AG09309 (cell line): ENCODE results near the gene NINL.

Source experiments
- DNase-seq: peaks from one replicate; pipeline ENCODE4 v3.0.0-alpha.2; 2010; ENCODE audit warnings: low read depth
- H3K4me3 ChIP-seq: 2 replicates; pipeline ENCODE4 v1.5.1; 2011; ENCODE audit warnings: mild to moderate bottlenecking, low read depth, low read length, moderate library complexity; ENCODE audit not compliant: control insufficient read depth
- TF ChIP-seq, protein P1 (sequence below): IDR thresholded peaks from 2 replicates; pipeline ENCODE4 v1.5.1; 2011; ENCODE audit warnings: mild to moderate bottlenecking, low read depth, low read length, inconsistent platforms; ENCODE audit not compliant: insufficient read depth, control insufficient read depth; ENCODE audit errors: missing control alignments

Gene NINL

DNA sequence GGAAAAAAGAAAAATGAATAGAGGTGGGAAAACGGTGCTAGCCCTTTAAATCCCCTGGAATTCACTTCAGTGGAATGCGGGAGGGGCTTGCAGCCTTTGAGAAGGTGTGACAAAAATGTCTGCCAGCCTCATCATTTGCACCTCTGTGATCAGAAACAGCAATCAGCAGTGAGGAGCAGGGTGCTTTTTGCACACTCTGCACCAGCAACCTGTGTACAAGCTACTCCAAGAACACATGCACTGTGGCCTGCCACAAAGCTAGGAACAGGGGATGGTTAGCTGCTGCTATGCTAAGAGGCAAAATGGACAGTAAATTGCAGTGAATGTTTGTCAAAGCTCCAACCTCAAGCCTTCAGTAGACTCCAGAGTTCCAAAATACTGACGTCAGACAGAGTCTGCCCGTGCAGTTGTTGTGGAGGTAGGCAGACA lies 148.2 kb downstream of the NINL start:
- no peak for DNase-seq
- no peak overlapping the region for H3K4me3 ChIP-seq
- TF ChIP-seq, protein P1, sequence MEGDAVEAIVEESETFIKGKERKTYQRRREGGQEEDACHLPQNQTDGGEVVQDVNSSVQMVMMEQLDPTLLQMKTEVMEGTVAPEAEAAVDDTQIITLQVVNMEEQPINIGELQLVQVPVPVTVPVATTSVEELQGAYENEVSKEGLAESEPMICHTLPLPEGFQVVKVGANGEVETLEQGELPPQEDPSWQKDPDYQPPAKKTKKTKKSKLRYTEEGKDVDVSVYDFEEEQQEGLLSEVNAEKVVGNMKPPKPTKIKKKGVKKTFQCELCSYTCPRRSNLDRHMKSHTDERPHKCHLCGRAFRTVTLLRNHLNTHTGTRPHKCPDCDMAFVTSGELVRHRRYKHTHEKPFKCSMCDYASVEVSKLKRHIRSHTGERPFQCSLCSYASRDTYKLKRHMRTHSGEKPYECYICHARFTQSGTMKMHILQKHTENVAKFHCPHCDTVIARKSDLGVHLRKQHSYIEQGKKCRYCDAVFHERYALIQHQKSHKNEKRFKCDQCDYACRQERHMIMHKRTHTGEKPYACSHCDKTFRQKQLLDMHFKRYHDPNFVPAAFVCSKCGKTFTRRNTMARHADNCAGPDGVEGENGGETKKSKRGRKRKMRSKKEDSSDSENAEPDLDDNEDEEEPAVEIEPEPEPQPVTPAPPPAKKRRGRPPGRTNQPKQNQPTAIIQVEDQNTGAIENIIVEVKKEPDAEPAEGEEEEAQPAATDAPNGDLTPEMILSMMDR, result no peak

DNA sequence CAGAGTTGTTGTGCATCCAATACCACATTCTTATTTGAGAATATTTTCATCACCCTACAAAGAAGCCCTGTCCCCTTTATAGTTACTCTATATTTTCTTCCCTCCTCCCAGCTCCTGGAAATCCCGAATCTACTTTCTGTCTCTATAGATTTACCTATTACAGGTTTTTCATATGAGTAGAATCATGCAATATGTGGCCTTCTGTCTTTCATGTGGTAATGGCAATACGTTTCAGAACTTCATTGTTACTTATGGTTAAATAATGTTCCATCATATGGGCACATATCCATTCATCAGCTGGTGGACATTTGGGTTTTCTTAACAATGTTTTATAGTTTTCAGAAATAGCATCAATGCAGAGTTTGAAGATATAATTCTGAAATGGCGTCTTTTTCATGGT lies 160.8 kb downstream of the NINL start:
- no peak overlapping the region for H3K4me3 ChIP-seq
- TF ChIP-seq, protein P1, result no peak

DNA sequence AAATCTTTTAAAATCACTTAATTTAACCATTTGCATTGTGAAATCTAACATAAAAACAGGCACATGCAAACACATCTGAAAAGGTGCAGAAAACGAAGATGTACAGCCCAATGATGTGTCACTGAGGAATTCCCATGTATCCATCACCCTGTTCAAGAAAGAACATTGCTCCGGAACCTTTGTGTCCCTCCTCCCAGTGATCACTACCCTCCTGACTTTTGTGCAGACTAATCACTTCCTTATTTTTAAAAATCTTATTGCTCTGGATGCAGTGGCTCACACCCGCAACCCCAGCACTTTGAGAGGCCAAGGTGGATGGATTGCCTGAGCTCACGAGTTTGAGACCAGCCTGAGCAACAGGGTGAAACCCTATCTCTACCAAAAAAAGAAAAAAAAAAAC lies 163.3 kb downstream of the NINL start:
- H3K4me3 ChIP-seq, result no peak overlapping the region
- DNase-seq, result no peak
- TF ChIP-seq, protein P1, result no peak

More for the DNA sequence above, 160.8 kb downstream of the NINL start:
- no peak for DNase-seq

DNA sequence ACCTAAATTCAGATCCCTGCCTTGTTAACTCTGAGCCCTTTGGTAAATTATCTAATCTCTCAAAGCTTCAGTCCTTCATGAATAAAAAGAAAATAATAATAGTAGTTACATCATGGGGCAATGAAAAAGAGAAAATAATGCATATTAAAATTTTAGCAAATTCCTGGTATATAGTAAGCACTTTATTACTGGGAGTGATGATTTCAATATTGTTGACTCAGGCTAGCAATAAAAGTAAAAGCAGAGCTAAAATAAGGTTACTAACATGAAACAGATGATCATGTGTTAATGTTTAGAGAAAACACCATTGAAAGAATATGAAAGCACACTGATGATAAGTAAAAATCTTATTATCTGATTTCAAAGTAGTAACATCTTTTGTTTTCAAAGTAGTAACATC lies 164.2 kb downstream of the NINL start:
- TF ChIP-seq, protein P1, result no peak
- H3K4me3 ChIP-seq, result no peak overlapping the region
- peak; percentile 20 for DNase-seq

DNA sequence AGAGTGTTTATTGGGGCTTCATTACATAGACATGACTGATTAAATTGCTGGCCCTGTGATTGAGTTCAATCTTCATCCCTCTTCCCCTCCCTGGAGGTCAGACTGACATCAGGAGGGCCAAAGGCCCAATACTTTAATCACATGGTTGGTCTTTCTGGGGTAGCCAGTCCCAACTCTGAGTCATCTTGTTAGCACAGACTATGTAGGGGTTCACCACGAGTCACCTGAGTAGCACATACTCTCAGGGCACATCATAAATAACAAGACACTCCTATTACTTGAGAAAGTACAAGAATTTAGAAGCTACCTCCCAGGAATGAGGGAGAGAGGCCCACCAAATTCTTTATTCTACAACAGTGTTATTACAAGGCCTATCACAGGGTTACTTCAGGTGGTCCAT lies 166.6 kb downstream of the NINL start:
- TF ChIP-seq, protein P1, result no peak
- no peak overlapping the region for H3K4me3 ChIP-seq
- DNase-seq, result no peak

DNA sequence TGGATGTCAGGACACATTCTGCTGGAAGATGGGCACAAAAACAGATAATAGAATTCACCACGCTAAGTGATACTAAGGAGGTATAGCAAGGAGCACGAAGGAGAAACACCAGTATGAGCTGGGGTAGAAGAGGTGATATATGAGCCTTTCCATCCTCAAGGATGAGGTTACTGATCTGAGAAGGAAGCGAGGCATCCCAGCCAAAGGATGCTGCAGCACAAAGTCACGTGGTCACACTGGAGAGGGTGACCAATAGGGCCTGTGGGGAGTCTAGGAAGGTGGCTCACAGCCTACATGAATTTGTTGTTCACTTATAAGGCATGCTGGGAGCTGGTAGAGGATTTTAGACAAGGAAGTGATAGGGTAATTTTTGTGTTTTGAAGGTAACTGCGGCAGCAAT lies 176.4 kb downstream of the NINL start:
- H3K4me3 ChIP-seq, result no peak overlapping the region

DNA sequence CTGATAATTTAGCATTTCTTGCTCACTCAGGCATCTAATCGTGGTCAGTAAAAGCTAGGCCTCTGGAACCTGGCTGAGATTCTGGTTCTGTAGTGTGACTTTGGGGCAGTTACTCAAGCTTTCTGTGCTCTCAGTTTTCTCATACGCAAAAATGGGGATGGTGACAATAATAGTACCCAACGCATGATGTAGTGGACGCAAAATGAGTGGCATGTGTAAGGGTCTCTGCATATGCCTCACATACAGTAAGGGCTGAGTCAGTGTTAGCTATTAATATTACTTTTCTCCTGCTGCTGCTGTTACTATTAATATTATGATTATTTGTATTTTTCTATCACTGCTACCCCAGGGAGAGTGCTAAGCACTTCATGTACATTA lies 177.2 kb downstream of the NINL start:
- TF ChIP-seq, protein P1, result no peak
- H3K4me3 ChIP-seq, result peak overlapping the region; percentile 82
- DNase-seq, result no peak

More for the DNA sequence above, 176.4 kb downstream of the NINL start:
- TF ChIP-seq, protein P1, result no peak
- DNase-seq, result no peak
